RWPE2 (cell line): ENCODE measurements around the gene ZBTB21.

ENCODE experiments used
- ATAC-seq: fragments of 200-7000 bp; cut with Tn5 transposase; 3 replicates; pipeline ENCODE4 v1.9.1; 2021; ENCODE audit warnings: low read depth
- DNase-seq: peaks from one replicate; pipeline ENCODE4 v3.0.0-alpha.2; 2020; ENCODE audit warnings: low spot score
- H3K27ac ChIP-seq: fragments of 450-650 bp; 2 replicates; pipeline ENCODE4 v1.5.1; 2017; ENCODE audit warnings: mild to moderate bottlenecking; ENCODE audit not compliant: poor library complexity, severe bottlenecking
- H3K27me3 ChIP-seq: fragments of 250-450 bp; sonication (Bioruptor Pico); 2 replicates; pipeline ENCODE4 v1.5.1; 2021; ENCODE audit warnings: mild to moderate bottlenecking, moderate library complexity; ENCODE audit not compliant: insufficient read depth, poor library complexity, severe bottlenecking
- H3K36me3 ChIP-seq: fragments of 250-450 bp; sonication (Bioruptor Pico); 2 replicates; pipeline ENCODE4 v1.5.1; 2020; ENCODE audit warnings: low read depth, mild to moderate bottlenecking, moderate library complexity
- H3K4me1 ChIP-seq: fragments of 250-450 bp; sonication (Bioruptor Pico); 2 replicates; pipeline ENCODE4 v1.5.1; 2021; ENCODE audit warnings: mild to moderate bottlenecking, moderate library complexity; ENCODE audit not compliant: insufficient read depth, poor library complexity, severe bottlenecking
- H3K4me3 ChIP-seq: fragments of 250-450 bp; sonication (Bioruptor Pico); 2 replicates; pipeline ENCODE4 v1.5.1; 2021; ENCODE audit warnings: mild to moderate bottlenecking, moderate library complexity; ENCODE audit not compliant: severe bottlenecking
- H3K9me3 ChIP-seq: fragments of 250-450 bp; sonication (Bioruptor Pico); 2 replicates; pipeline ENCODE4 v1.5.1; 2021; ENCODE audit warnings: mild to moderate bottlenecking, moderate library complexity; ENCODE audit not compliant: severe bottlenecking
- TF ChIP-seq, protein P1 (sequence below): fragments of 450-650 bp; IDR thresholded peaks from one replicate; pipeline ENCODE4 v1.5.1; 2017; ENCODE audit warnings: mild to moderate bottlenecking, moderate library complexity; ENCODE audit not compliant: poor library complexity, severe bottlenecking

ZBTB21 gene

DNA sequence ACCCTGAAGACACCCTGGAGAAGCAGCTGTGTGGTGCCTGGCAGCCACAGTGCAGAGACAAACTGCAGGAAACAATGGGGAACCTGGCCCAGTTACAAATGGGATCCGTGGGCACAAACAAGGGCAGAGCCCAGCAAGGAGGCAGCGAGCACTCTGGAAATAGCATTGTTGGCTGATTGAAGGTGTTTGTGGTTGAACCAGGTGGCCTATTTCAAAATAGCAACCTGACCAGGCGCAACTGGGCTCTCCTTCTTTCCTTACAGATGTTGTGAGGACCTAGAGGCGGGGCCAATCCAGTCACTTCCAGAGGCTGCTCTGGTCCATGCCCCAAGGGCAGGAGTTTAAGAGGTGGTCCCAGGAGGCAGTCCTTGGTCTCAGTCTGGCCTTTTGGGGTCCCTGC lies 21.7 kb upstream of the ZBTB21 start:
- Histone ChIP-seq H3K4me3 (no peak overlapping the region), H3K36me3 (no peaks in the 10 kb centered on the region), H3K27ac (no peak overlapping the region), H3K4me1 (no peaks in the 10 kb centered on the region), H3K27me3 (no peaks in the 10 kb centered on the region), H3K9me3 (no peaks in the 10 kb centered on the region)
- TF ChIP-seq, protein P1, sequence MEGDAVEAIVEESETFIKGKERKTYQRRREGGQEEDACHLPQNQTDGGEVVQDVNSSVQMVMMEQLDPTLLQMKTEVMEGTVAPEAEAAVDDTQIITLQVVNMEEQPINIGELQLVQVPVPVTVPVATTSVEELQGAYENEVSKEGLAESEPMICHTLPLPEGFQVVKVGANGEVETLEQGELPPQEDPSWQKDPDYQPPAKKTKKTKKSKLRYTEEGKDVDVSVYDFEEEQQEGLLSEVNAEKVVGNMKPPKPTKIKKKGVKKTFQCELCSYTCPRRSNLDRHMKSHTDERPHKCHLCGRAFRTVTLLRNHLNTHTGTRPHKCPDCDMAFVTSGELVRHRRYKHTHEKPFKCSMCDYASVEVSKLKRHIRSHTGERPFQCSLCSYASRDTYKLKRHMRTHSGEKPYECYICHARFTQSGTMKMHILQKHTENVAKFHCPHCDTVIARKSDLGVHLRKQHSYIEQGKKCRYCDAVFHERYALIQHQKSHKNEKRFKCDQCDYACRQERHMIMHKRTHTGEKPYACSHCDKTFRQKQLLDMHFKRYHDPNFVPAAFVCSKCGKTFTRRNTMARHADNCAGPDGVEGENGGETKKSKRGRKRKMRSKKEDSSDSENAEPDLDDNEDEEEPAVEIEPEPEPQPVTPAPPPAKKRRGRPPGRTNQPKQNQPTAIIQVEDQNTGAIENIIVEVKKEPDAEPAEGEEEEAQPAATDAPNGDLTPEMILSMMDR: no peak
- DNase-seq (no peak), ATAC-seq (no peak)

DNA sequence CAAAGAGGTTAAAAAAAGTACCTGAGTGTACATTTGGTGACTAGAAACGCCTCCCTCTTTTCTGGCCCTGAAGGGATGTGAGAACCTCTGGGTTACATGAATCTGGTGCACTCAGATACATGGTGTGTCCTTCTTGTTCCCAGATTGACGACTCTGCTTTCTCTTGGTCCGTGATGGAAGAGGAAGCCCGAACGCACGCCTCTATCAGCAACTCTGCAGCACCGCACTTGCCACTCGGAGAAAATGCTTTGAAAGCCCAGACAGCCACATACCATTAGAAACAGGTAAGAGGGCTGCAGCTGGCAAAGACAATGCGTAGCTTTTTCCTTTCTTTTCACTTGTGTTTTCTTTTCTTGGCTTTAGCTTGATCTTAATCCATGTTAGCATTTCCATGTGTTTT lies 21.1 kb upstream of the ZBTB21 start:
- ATAC-seq (no peak), DNase-seq (no peak)
- no peaks in the 10 kb centered on the region for H3K9me3 ChIP-seq
- H3K4me3 ChIP-seq: no peak overlapping the region
- no peak overlapping the region for H3K27ac ChIP-seq
- H3K36me3 ChIP-seq: no peaks in the 10 kb centered on the region
- no peaks in the 10 kb centered on the region for H3K27me3 ChIP-seq
- TF ChIP-seq, protein P1: no peak
- H3K4me1 ChIP-seq: no peaks in the 10 kb centered on the region

DNA sequence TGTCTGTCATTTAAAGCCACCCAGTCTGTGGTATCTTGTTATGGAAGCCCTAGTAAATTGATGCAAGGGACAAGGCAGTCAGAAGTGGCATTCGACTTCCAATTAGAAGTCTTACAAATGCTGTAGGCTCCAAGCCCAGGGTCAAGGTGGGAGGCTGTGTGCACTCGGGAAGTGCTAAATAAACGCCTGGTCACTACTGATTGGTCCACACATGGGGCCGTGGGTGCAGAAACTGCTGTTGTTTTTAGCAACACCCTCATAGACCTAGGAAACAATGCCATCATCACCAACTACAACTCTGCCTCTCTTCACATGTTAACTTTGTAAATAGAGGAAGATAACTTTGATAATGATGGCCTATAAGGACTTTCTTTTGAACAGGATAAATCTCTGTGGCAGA lies 20.2 kb upstream of the ZBTB21 start:
- Histone ChIP-seq H3K9me3 (no peaks in the 10 kb centered on the region), H3K4me1 (no peaks in the 10 kb centered on the region), H3K27me3 (no peaks in the 10 kb centered on the region), H3K36me3 (no peaks in the 10 kb centered on the region), H3K27ac (no peak overlapping the region), H3K4me3 (no peak overlapping the region)
- ATAC-seq (no peak), DNase-seq (no peak)
- TF ChIP-seq, protein P1: no peak

DNA sequence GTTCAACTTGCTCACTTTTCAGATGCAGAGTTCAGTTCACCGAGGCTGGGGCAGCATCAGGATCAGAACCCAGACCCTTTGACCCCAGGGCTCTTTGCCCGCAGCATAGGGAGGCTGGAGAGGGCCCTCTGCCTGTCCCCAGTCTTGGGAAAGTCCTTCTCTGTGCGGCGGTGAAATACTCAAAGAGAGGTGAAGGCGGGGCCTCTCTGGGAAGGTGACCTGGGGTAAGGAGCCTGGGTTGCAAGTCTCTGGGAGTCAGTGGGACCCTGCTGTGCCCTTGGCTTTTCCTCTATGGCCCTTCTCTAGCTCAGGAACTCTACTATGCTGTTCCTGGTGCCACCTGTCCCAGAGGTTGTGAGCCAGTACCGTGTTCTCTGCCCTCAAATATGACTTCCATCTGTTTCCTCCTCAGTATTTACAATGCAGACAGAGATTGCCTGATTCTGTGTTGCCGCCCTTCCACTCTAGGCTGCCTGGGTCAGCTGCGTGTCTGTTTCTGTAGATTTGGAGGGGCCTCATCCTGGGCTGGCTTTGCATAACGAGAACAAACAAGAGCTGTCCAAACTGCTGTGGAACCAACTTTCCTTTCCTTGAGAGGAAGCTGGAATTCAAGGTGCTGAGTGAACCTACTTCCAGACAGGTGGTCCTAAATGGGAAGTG lies 18.7 kb upstream of the ZBTB21 start:
- TF ChIP-seq, protein P1: no peak
- Histone ChIP-seq H3K27me3 (no peaks in the 10 kb centered on the region), H3K4me3 (no peak overlapping the region), H3K36me3 (no peaks in the 10 kb centered on the region), H3K27ac (no peak overlapping the region), H3K4me1 (no peaks in the 10 kb centered on the region), H3K9me3 (no peaks in the 10 kb centered on the region)
- ATAC-seq (no peak), DNase-seq (no peak)

DNA sequence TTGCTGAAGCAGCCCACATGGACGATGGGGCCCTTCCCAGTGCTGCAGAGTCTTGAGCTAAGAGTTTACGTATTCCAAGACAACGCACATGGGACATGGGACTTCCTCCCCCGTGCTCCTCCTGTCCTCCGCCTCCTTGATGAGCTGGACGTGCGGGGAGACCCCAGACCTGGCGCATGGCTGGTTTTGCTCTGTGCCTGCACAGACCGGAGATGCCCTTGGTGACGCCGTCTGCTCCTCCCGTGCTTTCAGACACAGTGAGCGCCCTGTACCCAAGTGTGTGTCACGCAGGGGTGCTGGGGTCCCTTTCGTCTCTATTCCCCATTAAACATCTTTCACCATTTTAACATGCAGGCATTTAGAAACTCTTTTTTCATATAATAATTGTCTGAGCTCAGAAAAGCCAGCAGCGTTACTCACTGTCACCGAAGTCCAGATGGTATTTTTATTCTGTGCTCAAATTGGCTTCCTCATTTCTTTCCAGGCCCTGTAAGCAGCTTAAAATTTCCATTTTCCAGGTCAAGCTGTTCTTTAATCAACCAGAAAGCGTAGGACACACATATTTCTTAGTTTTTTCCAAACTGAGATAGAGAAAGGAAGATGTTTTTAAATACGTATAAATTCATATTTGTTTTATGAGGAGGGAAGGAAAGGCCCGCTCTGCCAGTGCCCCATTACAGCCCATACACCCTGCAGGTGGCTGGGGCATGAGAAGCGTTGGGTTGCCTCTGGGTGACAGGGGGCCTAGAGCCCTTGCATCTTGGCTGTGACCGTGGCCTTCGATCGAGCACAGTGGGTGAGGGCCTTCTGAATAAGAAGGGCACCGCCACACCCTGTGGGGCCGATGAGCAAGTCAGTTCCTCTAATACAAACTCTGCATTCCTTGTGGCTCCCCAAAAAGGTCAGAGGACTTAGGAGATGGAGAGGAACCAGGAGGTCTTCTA lies 17.9 kb upstream of the ZBTB21 start:
- DNase-seq: no peak
- H3K36me3 ChIP-seq: no peaks in the 10 kb centered on the region
- TF ChIP-seq, protein P1: no peak
- no peak overlapping the region for H3K27ac ChIP-seq
- no peaks in the 10 kb centered on the region for H3K4me1 ChIP-seq
- H3K27me3 ChIP-seq: no peaks in the 10 kb centered on the region
- H3K4me3 ChIP-seq: no peak overlapping the region
- H3K9me3 ChIP-seq: no peaks in the 10 kb centered on the region
- ATAC-seq: no peak
